Activated CD4-positive, alpha-beta T cell treated with anti-CD3 and anti-CD28 coated beads, Interleukin-2, amount 10 ng/mL, durations not matched to agents 7 days and 5 days (primary cell): Measurements from ENCODE around the gene VIPR1. TPM values are rescaled to one million over a fixed set of nuclear protein-coding genes. Genes with fewer than 3 reads are reported as not detected.

ENCODE experiments used
- CTCF ChIA-PET: fragments of 350-600 bp; sonication (Branson Sonifier 250); formaldehyde crosslinking; loops from one replicate; lab custom pipeline; 2021; ENCODE audit warnings: antibody characterized with exemption; lab: Charles Lee
- POLR2A ChIA-PET: fragments of 350-600 bp; sonication (Branson Sonifier 250); formaldehyde crosslinking; loops from one replicate; lab custom pipeline; 2021; ENCODE audit warnings: antibody characterized with exemption; lab: Charles Lee
- DNase-seq: peaks from one replicate; pipeline ENCODE4 v3.0.0-alpha.2; 2020
- H3K27ac Mint-ChIP-seq: one replicate; pipeline ENCODE4 v1.8.0; 2021; ENCODE audit warnings: mild to moderate bottlenecking, moderate library complexity, mixed read lengths
- H3K27me3 Mint-ChIP-seq: one replicate; pipeline ENCODE4 v1.8.0; 2021; ENCODE audit warnings: mixed read lengths
- H3K36me3 Mint-ChIP-seq: one replicate; pipeline ENCODE4 v1.8.0; 2021; ENCODE audit warnings: low read depth, mixed read lengths
- H3K4me1 Mint-ChIP-seq: one replicate; pipeline ENCODE4 v1.8.0; 2021; ENCODE audit warnings: mixed read lengths
- H3K4me3 Mint-ChIP-seq: one replicate; pipeline ENCODE4 v1.8.0; 2021; ENCODE audit warnings: mild to moderate bottlenecking, moderate library complexity, mixed read lengths
- H3K9me3 Mint-ChIP-seq: one replicate; pipeline ENCODE4 v1.8.0; 2021; ENCODE audit warnings: mixed read lengths
- total RNA-seq, 2 experiments: library from RNA; stranded (reverse); gene quantifications; one replicate each; pipeline ENCODE4 v1.2.3, GENCODE V29; 2021

Gene VIPR1
- total RNA-seq, 2 experiments from 2014 or later, result 19.9 to 21.3 TPM

DNA sequence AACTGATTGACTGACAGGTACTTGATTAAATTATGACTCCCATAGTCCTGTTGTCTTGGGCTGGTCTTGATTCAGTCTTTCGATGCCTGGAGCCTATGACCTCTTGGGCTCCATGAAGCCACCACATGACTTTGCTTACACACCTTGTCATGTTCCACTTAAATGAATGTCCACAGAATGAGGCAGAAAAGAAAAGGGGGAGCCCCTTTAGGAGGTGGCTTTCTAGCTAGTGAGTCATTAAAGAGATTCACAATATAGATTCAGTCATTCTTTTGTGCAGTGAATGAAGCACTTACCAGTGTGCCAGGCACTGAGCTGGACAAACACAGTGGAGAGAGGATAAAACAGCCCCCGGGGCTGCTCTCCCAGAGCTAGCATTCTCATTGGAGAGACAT, 17.1 kb downstream of the VIPR1 start:
- Mint-ChIP-seq H3K27me3 (no peaks in the 10 kb centered on the region), H3K4me1 (peaks cover 31% of the 10 kb centered on the region), H3K36me3 (peaks cover 15% of the 10 kb centered on the region), H3K27ac (peak overlapping the region; percentile 86), H3K9me3 (no peaks in the 10 kb centered on the region), H3K4me3 (no peak overlapping the region)
- no peak for DNase-seq
- ChIA-PET CTCF (interaction anchor here (1.6 kb wide), 1 partner anchor 9 kb away, joined by 6 read pairs; no protein-coding TSS in a partner anchor), POLR2A (no interaction called here)

DNA sequence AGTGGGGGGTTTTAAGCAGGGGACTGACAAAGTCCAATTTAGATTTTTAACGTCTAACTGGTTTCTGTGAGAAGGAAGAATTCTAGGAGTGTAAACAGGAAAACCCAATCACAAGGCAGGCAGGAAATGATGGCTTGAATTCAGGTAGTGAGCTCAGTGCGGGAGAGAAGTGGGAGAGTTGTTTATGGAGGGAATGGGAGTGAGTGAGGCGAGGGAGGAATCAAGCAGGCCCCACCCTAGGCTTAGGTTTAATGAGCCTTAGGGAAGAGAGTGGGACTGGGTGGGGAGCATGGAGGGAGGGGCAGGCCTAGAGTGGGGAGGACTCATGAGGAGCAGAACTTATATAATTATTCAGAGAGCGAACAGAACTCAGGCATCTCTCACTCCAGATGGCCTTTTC, 17.9 kb downstream of the VIPR1 start:
- H3K4me3 Mint-ChIP-seq, result no peak overlapping the region
- peaks cover 31% of the 10 kb centered on the region for H3K4me1 Mint-ChIP-seq
- no peak for DNase-seq
- H3K27ac Mint-ChIP-seq, result peak overlapping the region; percentile 86
- ChIA-PET POLR2A (no interaction called here), CTCF (interaction anchor here (1.6 kb wide), 1 partner anchor 18 kb away, joined by 3 read pairs; the partner anchor contains the start of gene VIPR1)
- no peaks in the 10 kb centered on the region for H3K9me3 Mint-ChIP-seq
- H3K27me3 Mint-ChIP-seq, result no peaks in the 10 kb centered on the region
- peaks cover 15% of the 10 kb centered on the region for H3K36me3 Mint-ChIP-seq

DNA sequence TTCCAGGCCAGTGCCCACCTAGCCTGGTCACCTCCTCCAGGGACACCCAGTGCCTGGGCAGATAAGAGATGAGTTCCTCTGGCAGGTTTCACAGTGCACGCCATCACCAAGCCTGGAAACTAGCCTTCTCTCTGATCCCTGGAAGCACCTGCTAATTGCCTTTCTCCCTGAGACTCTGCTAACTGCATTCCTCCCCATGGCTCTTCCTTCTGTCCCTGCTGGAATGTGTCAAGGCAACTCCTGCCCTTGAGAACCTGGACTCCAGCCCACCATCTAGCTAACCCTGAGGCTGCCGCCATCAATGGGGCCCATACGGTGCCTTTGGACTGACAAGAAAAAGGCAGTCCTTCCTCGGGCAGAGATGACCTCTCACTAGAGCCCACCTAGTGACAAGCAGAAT, 18.5 kb downstream of the VIPR1 start:
- no peak overlapping the region for H3K4me3 Mint-ChIP-seq
- H3K27me3 Mint-ChIP-seq, result no peaks in the 10 kb centered on the region
- H3K36me3 Mint-ChIP-seq, result peaks cover 14% of the 10 kb centered on the region
- ChIA-PET POLR2A (no interaction called here), CTCF (interaction anchor here (1.6 kb wide), 1 partner anchor 19 kb away, joined by 3 read pairs; the partner anchor contains the start of gene VIPR1)
- peaks cover 32% of the 10 kb centered on the region for H3K4me1 Mint-ChIP-seq
- H3K27ac Mint-ChIP-seq, result peak overlapping the region; percentile 86
- no peaks in the 10 kb centered on the region for H3K9me3 Mint-ChIP-seq
- no peak for DNase-seq

DNA sequence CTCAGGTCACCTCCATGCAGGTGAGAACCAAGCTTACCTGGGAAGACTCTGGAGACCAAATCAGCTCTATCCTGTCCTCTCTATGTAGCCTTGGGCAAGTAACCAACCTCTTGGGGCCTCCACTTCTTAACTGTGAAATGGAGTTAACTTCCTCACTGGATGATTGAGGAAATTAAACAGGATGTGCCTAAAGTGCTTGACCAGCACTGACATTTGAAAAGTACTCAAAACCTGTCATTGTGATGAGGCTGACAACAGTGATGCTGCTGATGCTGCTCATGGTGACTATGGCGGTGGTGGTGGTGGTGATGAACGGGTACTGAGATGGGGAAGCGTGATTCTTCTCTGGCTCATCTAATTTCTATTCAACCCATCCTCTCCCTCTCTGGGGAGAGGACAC, 22.3 kb downstream of the VIPR1 start:
- H3K4me1 Mint-ChIP-seq, result peaks cover 56% of the 10 kb centered on the region
- H3K9me3 Mint-ChIP-seq, result no peaks in the 10 kb centered on the region
- no peak for DNase-seq
- H3K36me3 Mint-ChIP-seq, result peaks cover 28% of the 10 kb centered on the region
- CTCF ChIA-PET, result interaction anchor here (1.7 to 4.3 kb wide), 2 partner anchors 11 to 16 kb away, joined by 3 to 20 read pairs; no protein-coding TSS in a partner anchor
- no peaks in the 10 kb centered on the region for H3K27me3 Mint-ChIP-seq
- no peak overlapping the region for H3K27ac Mint-ChIP-seq
- POLR2A ChIA-PET, result no interaction called here
- no peak overlapping the region for H3K4me3 Mint-ChIP-seq

DNA sequence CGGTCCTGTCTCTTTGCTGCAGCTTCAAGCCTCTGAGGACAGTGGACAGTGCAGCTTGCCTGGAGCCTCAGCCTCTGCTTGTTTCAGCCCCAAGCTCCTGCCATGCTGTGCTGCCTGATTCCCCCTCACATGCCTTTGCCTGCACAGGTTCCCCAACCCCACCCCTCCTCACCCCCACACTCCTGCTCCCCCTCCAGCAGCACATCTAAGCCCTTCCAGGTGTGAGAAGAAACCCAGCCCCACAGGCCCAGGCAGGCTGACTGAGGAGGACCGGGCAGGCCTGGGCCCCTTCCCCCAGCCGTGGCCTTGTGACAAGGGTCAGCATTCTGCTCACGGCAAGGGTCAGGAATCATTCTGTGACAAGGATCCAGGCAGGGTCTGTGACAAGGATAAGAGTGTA, 22.8 kb downstream of the VIPR1 start:
- Mint-ChIP-seq H3K36me3 (peaks cover 29% of the 10 kb centered on the region), H3K4me3 (no peak overlapping the region), H3K9me3 (peaks cover 3% of the 10 kb centered on the region), H3K4me1 (peaks cover 56% of the 10 kb centered on the region), H3K27me3 (no peaks in the 10 kb centered on the region), H3K27ac (no peak overlapping the region)
- DNase-seq, result no peak
- ChIA-PET POLR2A (no interaction called here), CTCF (interaction anchor here (1.7 to 4.3 kb wide), 2 partner anchors 10 to 16 kb away, joined by 3 to 20 read pairs; no protein-coding TSS in a partner anchor)

DNA sequence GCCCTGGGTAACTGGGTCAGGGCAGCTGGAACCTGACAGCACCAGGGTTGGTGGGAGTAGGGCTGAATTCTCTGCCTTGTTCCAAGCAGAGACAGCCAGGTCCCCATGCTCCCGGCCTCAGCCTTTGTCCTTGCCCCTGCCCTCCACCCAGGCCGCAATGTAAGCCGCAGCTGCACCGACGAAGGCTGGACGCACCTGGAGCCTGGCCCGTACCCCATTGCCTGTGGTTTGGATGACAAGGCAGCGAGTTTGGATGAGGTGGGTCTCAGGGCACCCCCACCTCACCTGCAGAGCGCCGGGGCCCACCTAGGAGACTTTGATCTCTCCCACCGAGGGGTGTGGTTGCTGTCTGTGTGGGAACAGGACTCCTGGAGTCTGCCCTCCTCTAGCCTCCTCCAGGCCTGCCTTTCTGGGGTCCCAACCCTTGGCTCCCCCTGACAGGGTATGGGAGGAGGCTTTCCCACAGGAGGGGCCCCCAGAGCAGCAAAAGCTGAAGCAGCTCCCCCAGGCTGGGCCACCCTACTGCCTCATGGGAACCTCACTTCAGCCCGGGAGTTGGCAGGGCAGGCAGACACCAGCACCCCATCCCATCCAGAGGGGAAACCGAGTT, 23.4 kb downstream of the VIPR1 start:
- H3K27me3 Mint-ChIP-seq, result no peaks in the 10 kb centered on the region
- H3K4me1 Mint-ChIP-seq, result peaks cover 56% of the 10 kb centered on the region
- CTCF ChIA-PET, result interaction anchor here (1.5 to 4.3 kb wide), 3 partner anchors 9 to 23 kb away, joined by 3 to 20 read pairs (median 3); partner anchors contain the start of gene VIPR1
- no peak for DNase-seq
- no peak overlapping the region for H3K27ac Mint-ChIP-seq
- POLR2A ChIA-PET, result no interaction called here
- H3K36me3 Mint-ChIP-seq, result peaks cover 29% of the 10 kb centered on the region
- peaks cover 5% of the 10 kb centered on the region for H3K9me3 Mint-ChIP-seq
- H3K4me3 Mint-ChIP-seq, result no peak overlapping the region

DNA sequence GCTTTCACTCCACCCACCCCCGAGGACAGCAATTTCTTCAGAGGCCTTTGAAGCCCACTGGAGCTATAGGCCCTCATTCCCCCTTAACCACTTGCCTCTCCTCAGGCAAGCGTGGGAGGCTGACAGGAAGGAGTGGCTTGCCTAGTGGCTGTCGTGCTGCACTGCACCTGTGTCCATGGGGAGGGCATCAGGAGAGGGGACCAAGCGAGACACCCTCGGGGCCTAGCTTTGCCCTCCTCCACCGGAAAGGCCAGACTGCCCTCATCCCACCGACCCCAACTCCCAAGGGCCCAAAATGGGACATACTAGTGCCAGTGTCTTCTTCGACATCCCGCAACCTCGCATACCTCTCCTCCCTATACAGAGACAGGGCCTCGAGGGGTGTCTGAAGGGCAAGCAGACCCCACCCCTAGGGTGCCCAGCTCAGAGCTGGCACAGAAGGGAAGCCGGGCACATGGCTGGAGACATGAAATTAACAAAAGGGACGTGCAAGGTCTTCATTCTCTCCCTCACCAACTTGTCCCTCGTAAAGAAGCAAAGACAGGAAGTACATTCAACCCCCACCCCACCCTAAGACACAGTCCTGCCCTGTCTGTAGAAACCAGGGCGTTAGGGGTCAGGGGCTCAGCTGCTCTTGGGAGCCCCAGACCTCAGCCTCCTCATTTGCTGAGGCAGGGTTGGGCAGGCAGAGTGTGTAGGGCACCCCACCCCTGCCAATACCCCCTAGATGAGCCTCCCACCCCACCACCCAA, 24.3 kb downstream of the VIPR1 start:
- ChIA-PET CTCF (interaction anchor here (1.1 to 4.3 kb wide), 3 partner anchors 8 to 24 kb away, joined by 3 to 20 read pairs (median 4); partner anchors contain the start of gene VIPR1), POLR2A (no interaction called here)

DNA sequence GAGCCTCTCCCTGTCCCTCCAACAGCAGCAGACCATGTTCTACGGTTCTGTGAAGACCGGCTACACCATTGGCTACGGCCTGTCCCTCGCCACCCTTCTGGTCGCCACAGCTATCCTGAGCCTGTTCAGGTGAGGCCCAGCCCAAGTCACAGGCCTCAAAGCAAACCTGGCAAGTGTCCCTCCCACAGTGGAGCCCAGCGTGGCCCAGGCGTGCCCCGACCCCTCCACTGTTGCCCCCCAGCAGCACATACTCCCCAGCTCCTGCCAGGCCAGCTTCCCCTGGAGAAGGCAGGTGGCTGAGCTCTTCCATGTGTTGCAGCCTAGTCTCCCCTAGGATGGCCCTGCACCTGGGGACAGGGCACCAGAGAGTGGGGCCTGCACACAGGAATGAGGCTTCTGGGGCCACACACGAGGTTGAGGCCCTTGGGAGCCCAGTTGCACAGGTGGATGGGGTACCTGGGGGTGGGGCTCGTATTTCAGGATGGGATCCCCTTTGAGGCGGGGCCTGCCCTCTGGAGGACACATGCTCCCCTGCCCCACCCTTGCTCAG, 25.0 kb downstream of the VIPR1 start:
- no peak for DNase-seq
- no peak overlapping the region for H3K4me3 Mint-ChIP-seq
- peaks cover 38% of the 10 kb centered on the region for H3K36me3 Mint-ChIP-seq
- peaks cover 5% of the 10 kb centered on the region for H3K9me3 Mint-ChIP-seq
- POLR2A ChIA-PET, result no interaction called here
- CTCF ChIA-PET, result interaction anchor here (1.1 to 4.3 kb wide), 3 partner anchors 8 to 25 kb away, joined by 3 to 20 read pairs (median 4); partner anchors contain the start of gene VIPR1
- H3K27ac Mint-ChIP-seq, result peak overlapping the region; percentile 89
- H3K27me3 Mint-ChIP-seq, result no peaks in the 10 kb centered on the region
- H3K4me1 Mint-ChIP-seq, result peaks cover 67% of the 10 kb centered on the region

More for the DNA sequence above, 24.3 kb downstream of the VIPR1 start:
- Mint-ChIP-seq H3K36me3 (peaks cover 33% of the 10 kb centered on the region), H3K27me3 (no peaks in the 10 kb centered on the region), H3K27ac (peak overlapping the region; percentile 89), H3K4me1 (peaks cover 61% of the 10 kb centered on the region), H3K9me3 (peaks cover 5% of the 10 kb centered on the region), H3K4me3 (no peak overlapping the region)
- DNase-seq, result peak; percentile 43

DNA sequence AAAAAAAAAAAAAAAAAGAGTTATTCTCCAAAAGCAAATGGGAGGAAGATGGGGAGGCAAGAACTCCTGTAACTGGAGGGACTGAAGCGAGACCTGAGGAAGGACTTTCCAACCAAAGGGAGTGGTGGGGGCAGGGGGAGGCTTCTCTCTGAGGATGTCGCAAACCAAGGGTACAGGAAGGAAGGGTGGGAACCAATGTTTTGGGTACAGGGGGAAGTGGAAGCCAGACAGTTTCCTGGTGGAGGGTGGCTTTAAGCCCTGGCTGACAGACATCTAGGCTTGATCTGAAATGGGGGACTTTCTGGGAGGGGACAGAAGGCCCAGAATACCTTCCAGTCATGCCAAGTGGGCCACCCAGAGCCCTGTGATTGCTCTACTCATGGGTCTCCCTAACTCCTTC, 27.0 kb downstream of the VIPR1 start:
- Mint-ChIP-seq H3K36me3 (peaks cover 40% of the 10 kb centered on the region), H3K27ac (peak overlapping the region; percentile 85), H3K4me3 (peak overlapping the region; percentile 55), H3K4me1 (peaks cover 83% of the 10 kb centered on the region), H3K9me3 (peaks cover 5% of the 10 kb centered on the region), H3K27me3 (no peaks in the 10 kb centered on the region)
- ChIA-PET CTCF (interaction anchor here (0.6 kb wide), 1 partner anchor 200 kb away, joined by 3 read pairs; no protein-coding TSS in a partner anchor), POLR2A (no interaction called here)
- DNase-seq, result peak; percentile 33

DNA sequence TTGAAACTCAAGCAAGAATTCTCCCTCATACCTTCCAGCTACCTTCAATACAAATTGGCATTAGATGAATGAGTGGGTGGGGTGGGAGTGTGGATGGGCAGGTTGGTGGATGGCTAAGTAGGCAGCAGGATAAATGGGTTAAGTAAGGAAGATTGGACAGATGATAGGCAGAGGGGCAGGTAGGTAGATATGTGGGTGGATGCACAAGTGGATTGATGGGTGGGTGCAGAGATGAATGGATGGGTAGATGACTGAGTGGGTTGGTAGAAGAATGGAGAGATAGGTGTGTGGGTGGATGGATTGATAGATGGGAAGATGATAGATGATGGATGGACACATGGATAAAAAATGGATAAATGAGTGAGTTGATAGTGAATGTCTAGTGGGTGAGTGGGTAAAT, 27.6 kb downstream of the VIPR1 start:
- no peaks in the 10 kb centered on the region for H3K27me3 Mint-ChIP-seq

DNA sequence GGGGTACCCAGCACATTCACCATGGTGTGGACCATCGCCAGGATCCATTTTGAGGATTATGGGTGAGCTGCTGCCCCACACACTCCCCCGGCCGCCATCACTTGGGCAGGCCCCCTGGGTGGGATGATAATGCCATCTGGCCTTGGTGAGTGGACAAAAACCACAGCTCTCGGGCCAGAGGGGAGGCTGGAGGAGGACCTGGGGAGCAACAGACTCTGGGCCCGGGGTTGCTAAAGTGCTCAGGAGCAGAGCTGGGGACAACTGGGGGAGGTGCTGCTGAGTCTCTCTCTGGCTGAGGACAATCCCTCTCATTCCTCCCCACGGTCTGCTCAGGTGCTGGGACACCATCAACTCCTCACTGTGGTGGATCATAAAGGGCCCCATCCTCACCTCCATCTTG, 29.0 kb downstream of the VIPR1 start:
- peaks cover 5% of the 10 kb centered on the region for H3K9me3 Mint-ChIP-seq
- H3K27me3 Mint-ChIP-seq, result no peaks in the 10 kb centered on the region
- ChIA-PET CTCF (interaction anchor here (1.1 kb wide), 1 partner anchor 22 kb away, joined by 3 read pairs; no protein-coding TSS in a partner anchor), POLR2A (no interaction called here)
- no peak overlapping the region for H3K4me3 Mint-ChIP-seq
- H3K4me1 Mint-ChIP-seq, result peaks cover 80% of the 10 kb centered on the region
- H3K36me3 Mint-ChIP-seq, result peaks cover 40% of the 10 kb centered on the region
- DNase-seq, result no peak
- no peak overlapping the region for H3K27ac Mint-ChIP-seq

More for the DNA sequence above, 27.6 kb downstream of the VIPR1 start:
- peaks cover 5% of the 10 kb centered on the region for H3K9me3 Mint-ChIP-seq
- peak overlapping the region; percentile 35 for H3K4me3 Mint-ChIP-seq
- H3K36me3 Mint-ChIP-seq, result peaks cover 40% of the 10 kb centered on the region
- CTCF ChIA-PET, result interaction anchor here (0.6 kb wide), 1 partner anchor 201 kb away, joined by 3 read pairs; no protein-coding TSS in a partner anchor
- POLR2A ChIA-PET, result no interaction called here
- no peak for DNase-seq
- peaks cover 83% of the 10 kb centered on the region for H3K4me1 Mint-ChIP-seq
- H3K27ac Mint-ChIP-seq, result peak overlapping the region; percentile 85

DNA sequence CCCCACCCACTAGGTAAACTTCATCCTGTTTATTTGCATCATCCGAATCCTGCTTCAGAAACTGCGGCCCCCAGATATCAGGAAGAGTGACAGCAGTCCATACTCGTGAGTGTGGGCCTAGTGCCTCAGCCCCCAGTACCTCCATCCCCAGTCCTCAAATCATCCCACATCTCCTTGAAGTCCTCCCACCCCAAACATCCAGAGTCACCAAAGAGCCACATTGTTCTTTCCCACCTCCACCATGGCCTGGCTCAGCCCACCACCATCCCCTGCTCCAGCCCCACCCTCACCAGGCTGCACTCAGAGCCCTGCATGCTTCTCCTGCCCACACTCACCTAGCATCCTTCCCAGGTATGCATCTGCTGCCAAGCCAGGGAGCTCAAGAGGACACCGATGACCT, 29.8 kb downstream of the VIPR1 start:
- peaks cover 73% of the 10 kb centered on the region for H3K4me1 Mint-ChIP-seq
- POLR2A ChIA-PET, result no interaction called here
- peak overlapping the region; percentile 71 for H3K27ac Mint-ChIP-seq

More for the DNA sequence above, 29.8 kb downstream of the VIPR1 start:
- Mint-ChIP-seq H3K36me3 (peaks cover 36% of the 10 kb centered on the region), H3K27me3 (no peaks in the 10 kb centered on the region), H3K4me3 (no peak overlapping the region), H3K9me3 (peaks cover 5% of the 10 kb centered on the region)
- DNase-seq, result no peak
- CTCF ChIA-PET, result interaction anchor here (1.3 kb wide), 1 partner anchor 10 kb away, joined by 4 read pairs; no protein-coding TSS in a partner anchor
